ENCODE measurements around the gene PLEKHN1. TPM values are rescaled to one million over a fixed set of nuclear protein-coding genes. Genes with fewer than 3 reads are reported as not detected.

PLEKHN1 gene
- total RNA-seq, 2 donors from 2014 or later = 0.59 TPM; not detected in 1

DNA sequence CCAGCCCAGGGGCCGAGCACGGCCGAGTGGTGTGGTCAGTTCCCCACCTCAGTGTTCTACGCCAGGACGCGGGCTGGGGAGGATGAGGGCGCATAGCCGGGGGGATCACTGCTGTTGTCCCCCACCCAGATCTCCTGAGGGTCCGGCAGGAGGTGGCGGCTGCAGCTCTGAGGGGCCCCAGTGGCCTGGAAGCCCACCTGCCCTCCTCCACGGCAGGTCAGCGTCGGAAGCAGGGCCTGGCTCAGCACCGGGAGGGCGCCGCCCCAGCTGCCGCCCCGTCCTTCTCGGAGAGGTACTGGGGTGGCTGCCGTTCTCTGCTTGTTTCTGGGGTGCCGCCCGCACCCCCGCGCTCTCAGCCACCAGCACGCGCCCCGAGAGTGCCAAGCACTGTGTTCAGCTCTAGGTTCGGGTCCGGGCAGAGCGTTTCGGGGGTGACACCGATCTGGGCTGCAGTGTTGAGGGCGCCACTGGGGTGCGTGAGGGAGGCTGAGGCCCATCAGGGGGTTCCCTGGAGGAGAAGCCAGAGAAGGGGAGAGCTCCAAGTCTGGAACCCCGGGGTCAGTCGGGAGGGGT lies 25.2 kb upstream of the PLEKHN1 start:
- Histone ChIP-seq H3K36me3 (peaks cover 9% of the 10 kb centered on the region), H3K4me3 (peak overlapping the region in 1 of 2 donors; percentile 49), H3K27me3 (peaks cover 0 to 14% of the 10 kb centered on the region in 2 donors), H3K27ac (peak overlapping the region; percentile 59 to 65), H3K4me1 (peaks cover 0 to 52% of the 10 kb centered on the region in 2 donors), H3K9me3 (no peaks in the 10 kb centered on the region)
- TF ChIP-seq, protein P1, sequence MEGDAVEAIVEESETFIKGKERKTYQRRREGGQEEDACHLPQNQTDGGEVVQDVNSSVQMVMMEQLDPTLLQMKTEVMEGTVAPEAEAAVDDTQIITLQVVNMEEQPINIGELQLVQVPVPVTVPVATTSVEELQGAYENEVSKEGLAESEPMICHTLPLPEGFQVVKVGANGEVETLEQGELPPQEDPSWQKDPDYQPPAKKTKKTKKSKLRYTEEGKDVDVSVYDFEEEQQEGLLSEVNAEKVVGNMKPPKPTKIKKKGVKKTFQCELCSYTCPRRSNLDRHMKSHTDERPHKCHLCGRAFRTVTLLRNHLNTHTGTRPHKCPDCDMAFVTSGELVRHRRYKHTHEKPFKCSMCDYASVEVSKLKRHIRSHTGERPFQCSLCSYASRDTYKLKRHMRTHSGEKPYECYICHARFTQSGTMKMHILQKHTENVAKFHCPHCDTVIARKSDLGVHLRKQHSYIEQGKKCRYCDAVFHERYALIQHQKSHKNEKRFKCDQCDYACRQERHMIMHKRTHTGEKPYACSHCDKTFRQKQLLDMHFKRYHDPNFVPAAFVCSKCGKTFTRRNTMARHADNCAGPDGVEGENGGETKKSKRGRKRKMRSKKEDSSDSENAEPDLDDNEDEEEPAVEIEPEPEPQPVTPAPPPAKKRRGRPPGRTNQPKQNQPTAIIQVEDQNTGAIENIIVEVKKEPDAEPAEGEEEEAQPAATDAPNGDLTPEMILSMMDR (IDR thresholded peaks at IDR 0.05) = no peak
- no peak for DNase-seq (ENCODE audit: low spot score)

DNA sequence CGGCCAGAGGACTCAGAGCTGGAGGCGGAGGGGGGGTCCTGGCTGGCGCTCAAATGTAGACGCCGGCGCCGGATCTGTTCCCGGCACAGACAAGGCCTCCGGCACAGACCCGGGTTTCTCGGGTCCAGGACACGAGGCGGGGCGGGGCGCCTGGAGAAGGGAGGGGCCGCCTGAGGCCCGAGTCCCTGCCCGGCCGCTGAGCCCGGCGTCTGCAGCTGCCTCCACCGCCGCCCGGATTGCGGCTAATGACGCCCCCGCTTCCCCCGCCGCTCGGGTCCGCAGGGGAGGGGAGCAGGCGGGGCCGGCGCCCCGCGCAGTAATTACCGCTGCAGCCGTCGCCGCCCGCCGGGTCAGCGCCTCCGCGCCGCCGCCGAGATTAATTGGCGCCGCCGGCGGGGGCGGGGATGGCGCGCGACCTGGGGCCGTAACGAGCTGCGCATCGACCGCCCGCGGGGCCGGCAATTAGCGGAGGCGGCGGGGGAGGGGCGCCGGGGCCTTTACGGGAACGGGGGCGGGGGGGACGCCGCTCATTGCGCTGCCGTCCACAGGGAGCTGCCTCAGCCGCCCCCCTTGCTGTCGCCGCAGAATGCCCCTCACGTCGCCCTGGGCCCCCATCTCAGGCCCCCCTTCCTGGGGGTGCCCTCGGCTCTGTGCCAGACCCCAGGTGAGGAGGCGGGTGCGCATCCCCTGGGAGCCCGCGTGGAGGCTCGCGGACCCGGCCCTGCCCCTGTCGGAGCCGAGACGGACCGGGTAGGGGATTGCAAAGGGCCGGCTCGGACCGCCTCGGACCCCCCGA lies 24.5 kb upstream of the PLEKHN1 start:
- Histone ChIP-seq H3K4me3 (peak overlapping the region; percentile 18 to 49), H3K27me3 (peaks cover 0 to 14% of the 10 kb centered on the region in 2 donors), H3K27ac (peak overlapping the region; percentile 59 to 65), H3K4me1 (peaks cover 0 to 48% of the 10 kb centered on the region in 2 donors), H3K36me3 (peaks cover 9% of the 10 kb centered on the region), H3K9me3 (no peaks in the 10 kb centered on the region)
- TF ChIP-seq, protein P1 (IDR thresholded peaks at IDR 0.05) = no peak
- DNase-seq (ENCODE audit: low spot score) = peak; percentile 88

DNA sequence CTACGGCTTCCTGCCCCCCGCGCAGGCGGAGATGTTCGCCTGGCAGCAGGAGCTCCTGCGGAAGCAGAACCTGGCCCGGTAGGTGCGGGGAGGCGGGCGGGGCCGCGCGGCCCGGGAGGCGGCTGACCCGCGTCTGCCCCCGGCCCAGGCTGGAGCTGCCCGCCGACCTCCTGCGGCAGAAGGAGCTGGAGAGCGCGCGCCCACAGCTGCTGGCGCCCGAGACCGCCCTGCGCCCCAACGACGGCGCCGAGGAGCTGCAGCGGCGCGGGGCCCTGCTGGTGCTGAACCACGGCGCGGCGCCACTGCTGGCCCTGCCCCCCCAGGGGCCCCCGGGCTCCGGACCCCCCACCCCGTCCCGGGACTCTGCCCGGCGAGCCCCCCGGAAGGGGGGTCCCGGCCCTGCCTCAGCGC lies 23.9 kb upstream of the PLEKHN1 start:
- DNase-seq (ENCODE audit: low spot score) = no peak
- TF ChIP-seq, protein P1 (IDR thresholded peaks at IDR 0.05) = no peak
- Histone ChIP-seq H3K4me1 (peaks cover 0 to 48% of the 10 kb centered on the region in 2 donors), H3K36me3 (peaks cover 14% of the 10 kb centered on the region), H3K27ac (peak overlapping the region; percentile 24 to 59), H3K9me3 (no peaks in the 10 kb centered on the region), H3K4me3 (peak overlapping the region; percentile 18 to 49), H3K27me3 (peaks cover 0 to 14% of the 10 kb centered on the region in 2 donors)

DNA sequence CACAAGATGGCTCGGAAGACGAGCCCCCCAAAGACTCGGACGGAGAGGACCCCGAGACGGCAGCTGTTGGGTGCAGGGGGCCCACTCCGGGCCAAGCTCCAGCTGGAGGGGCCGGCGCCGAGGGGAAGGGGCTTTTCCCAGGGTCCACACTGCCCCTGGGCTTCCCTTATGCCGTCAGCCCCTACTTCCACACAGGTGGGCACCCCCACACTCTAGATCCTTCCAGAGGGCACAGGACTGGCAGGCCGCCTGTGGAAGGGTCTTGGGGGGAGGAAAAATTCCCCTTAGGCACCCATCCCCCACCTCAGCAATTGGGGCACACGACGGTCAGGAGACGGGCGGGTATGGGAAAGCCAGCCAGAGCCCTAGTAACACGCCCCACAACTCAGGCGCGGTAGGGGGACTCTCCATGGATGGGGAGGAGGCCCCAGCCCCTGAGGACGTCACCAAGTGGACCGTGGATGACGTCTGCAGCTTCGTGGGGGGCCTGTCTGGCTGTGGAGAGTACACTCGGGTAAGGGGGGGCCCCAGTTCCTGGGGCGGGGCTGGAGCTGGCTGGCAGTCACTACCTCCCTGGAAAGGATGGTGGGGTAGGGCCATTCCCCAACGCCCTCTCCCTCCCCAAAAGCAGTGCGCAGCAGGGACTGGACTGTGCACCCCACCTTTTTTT lies 23.3 kb upstream of the PLEKHN1 start:
- peaks cover 0 to 48% of the 10 kb centered on the region in 2 donors for H3K4me1 ChIP-seq
- no peaks in the 10 kb centered on the region for H3K9me3 ChIP-seq
- peak overlapping the region; percentile 24 to 63 for H3K27ac ChIP-seq
- peaks cover 20% of the 10 kb centered on the region for H3K36me3 ChIP-seq
- H3K27me3 ChIP-seq = peaks cover 0 to 14% of the 10 kb centered on the region in 2 donors
- TF ChIP-seq, protein P1 (IDR thresholded peaks at IDR 0.05) = no peak
- DNase-seq (ENCODE audit: low spot score) = peak; percentile 85
- peak overlapping the region in 1 of 2 donors; percentile 49 for H3K4me3 ChIP-seq

DNA sequence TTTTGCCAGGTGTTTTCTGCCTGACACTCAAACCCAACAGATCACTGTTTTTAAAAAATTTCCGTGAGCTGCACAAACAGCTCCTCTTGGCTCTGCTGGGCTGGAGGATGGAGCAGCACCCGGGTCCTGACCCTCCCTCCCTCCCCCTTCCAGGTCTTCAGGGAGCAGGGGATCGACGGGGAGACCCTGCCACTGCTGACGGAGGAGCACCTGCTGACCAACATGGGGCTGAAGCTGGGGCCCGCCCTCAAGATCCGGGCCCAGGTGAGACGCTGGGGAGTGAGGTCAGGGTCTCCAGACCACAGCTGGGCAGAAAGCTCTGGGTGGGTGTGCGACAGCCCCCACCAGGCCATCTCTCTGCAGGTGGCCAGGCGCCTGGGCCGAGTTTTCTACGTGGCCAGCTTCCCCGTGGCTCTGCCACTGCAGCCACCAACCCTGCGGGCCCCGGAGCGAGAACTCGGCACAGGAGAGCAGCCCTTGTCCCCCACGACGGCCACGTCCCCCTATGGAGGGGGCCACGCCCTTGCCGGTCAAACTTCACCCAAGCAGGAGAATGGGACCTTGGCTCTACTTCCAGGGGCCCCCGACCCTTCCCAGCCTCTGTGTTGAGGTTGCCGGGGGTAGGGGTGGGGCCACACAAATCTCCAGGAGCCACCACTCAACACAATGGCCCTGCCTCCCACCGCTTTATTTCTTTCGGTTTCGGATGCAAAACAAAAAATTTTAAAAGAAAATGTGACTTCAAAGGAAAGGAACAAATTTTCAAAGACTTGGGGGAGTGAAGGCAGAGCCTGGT lies 22.5 kb upstream of the PLEKHN1 start:
- H3K9me3 ChIP-seq = no peaks in the 10 kb centered on the region
- H3K4me1 ChIP-seq = peaks cover 0 to 48% of the 10 kb centered on the region in 2 donors
- H3K27me3 ChIP-seq = peaks cover 0 to 14% of the 10 kb centered on the region in 2 donors
- no peak for DNase-seq (ENCODE audit: low spot score)
- H3K27ac ChIP-seq = peak overlapping the region; percentile 63 to 66
- peaks cover 27% of the 10 kb centered on the region for H3K36me3 ChIP-seq
- TF ChIP-seq, protein P1 (IDR thresholded peaks at IDR 0.05) = no peak
- H3K4me3 ChIP-seq = no peak overlapping the region
